Measurements from ENCODE around the gene CES3. TPM values are rescaled to one million over a fixed set of nuclear protein-coding genes. Genes with fewer than 3 reads are reported as not detected.

The CES3 gene
- total RNA-seq, 1 experiment from 2014 or later, result 3.7 TPM

DNA sequence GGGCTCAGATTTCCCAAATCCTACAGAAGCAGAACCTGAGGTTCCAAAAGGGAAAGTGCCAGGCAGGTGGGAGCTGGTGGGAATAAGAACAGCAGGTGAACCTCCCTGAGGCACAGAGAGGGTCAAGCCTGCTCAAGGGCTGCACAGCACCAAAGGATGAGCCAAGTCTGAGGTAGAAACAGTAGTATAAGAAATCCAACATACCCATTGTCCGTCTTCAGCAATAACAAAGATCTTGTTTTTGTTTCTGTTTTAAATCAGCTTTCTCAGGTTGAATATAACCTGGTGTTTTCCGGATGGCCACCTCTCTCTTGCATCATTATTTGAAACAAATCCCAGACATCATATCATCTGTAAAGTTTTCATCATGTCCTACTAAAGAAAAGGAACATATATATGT is 10.6 kb upstream of the CES3 start:
- no peaks in the 10 kb centered on the region for H3K9me3 ChIP-seq (ENCODE audit: control insufficient read depth, low read depth, low read length)
- no peaks in the 10 kb centered on the region for H3K79me2 ChIP-seq (ENCODE audit: insufficient read depth, low read length)
- H2AK5ac ChIP-seq (ENCODE audit: insufficient read length, low read length), result no peak overlapping the region
- H2BK120ac ChIP-seq (ENCODE audit: low read depth, low read length, poor library complexity, severe bottlenecking), result no peak overlapping the region
- TF ChIP-seq CTCF (conservative IDR thresholded peaks at IDR 0.05), result no peak
- WGBS (ENCODE audit: extremely low coverage, insufficient read length, low lambda C conversion rate), result no CpG with 5 or more reads among the region's 2 CpGs
- H3K23ac ChIP-seq (ENCODE audit: insufficient read length, low read depth, low read length), result no peak overlapping the region
- DNase-seq, result no peak
- no peak overlapping the region for H3K27ac ChIP-seq (ENCODE audit: insufficient read length, low read depth, low read length)
- H4K8ac ChIP-seq (replicated peaks; ENCODE audit: insufficient read length, low read depth, low read length), result no peak overlapping the region
- no peaks in the 10 kb centered on the region for H3K4me1 ChIP-seq (ENCODE audit: insufficient read depth, low read length)
- no peaks in the 10 kb centered on the region for H3K79me1 ChIP-seq (ENCODE audit: insufficient read depth, low read depth, low read length, poor library complexity, severe bottlenecking)
- peaks cover 6 to 8% of the 10 kb centered on the region in 2 experiments; a peak in 3 of 5 replicates for H3K9me3 Mint-ChIP-seq
- peaks cover 11 to 13% of the 10 kb centered on the region in 2 experiments for H3K4me1 Mint-ChIP-seq
- no peak overlapping the region for H3T11ph ChIP-seq (ENCODE audit: low read length)
- no peak overlapping the region for H2BK20ac ChIP-seq (ENCODE audit: low read depth, low read length, poor library complexity, severe bottlenecking)
- peaks cover 0 to 8% (median 6%) of the 10 kb centered on the region in 3 experiments; a peak in 4 of 7 replicates for H3K36me3 Mint-ChIP-seq (ENCODE audit: insufficient read depth in 1 of 3, low read depth in 3 of 3)
- no peak overlapping the region for H3K4me2 ChIP-seq (ENCODE audit: insufficient read depth, insufficient read length, low read length)
- no peak overlapping the region for H3K9ac ChIP-seq (ENCODE audit: extremely low read depth, insufficient read length, low read length)
- peaks cover 14% of the 10 kb centered on the region; the same call in 1 of the 2 replicates for H3K27me3 ChIP-seq (ENCODE audit: insufficient read depth, low read length)
- no peak overlapping the region for H3K4me3 Mint-ChIP-seq
- H3K27ac Mint-ChIP-seq, result no peak overlapping the region
- H3K18ac ChIP-seq (ENCODE audit: insufficient read length, low read depth, low read length), result no peak overlapping the region
- no peak overlapping the region for H3K4ac ChIP-seq (ENCODE audit: low read depth, low read length)
- H3K23me2 ChIP-seq (ENCODE audit: insufficient read length, low read depth, low read length, poor library complexity, severe bottlenecking), result no peaks in the 10 kb centered on the region
- no peak overlapping the region for H2BK5ac ChIP-seq (ENCODE audit: insufficient read length, low read length)
- H2AFZ ChIP-seq (ENCODE audit: low read length), result no peak overlapping the region
- peaks cover 8% of the 10 kb centered on the region for H3K27me3 Mint-ChIP-seq (ENCODE audit: low read depth)
- no peak overlapping the region for H3K56ac ChIP-seq (ENCODE audit: insufficient read length, low read depth, low read length)
- H2BK12ac ChIP-seq (ENCODE audit: insufficient read length, low read depth, low read length), result no peak overlapping the region
- no peak overlapping the region for H3K14ac ChIP-seq (ENCODE audit: insufficient read depth, low read length)
- H4K91ac ChIP-seq (ENCODE audit: insufficient read length, low read depth, low read length), result no peak overlapping the region
- H4K20me1 ChIP-seq (ENCODE audit: control insufficient read depth, insufficient read depth, insufficient read length), result no peaks in the 10 kb centered on the region
- no peak overlapping the region for H4K5ac ChIP-seq (ENCODE audit: insufficient read length, low read depth, low read length)
- H2BK15ac ChIP-seq (ENCODE audit: low read depth, low read length), result no peak overlapping the region

Measured in H9 (cell line).